ENCODE measurements around the gene OCRL.

DNA sequence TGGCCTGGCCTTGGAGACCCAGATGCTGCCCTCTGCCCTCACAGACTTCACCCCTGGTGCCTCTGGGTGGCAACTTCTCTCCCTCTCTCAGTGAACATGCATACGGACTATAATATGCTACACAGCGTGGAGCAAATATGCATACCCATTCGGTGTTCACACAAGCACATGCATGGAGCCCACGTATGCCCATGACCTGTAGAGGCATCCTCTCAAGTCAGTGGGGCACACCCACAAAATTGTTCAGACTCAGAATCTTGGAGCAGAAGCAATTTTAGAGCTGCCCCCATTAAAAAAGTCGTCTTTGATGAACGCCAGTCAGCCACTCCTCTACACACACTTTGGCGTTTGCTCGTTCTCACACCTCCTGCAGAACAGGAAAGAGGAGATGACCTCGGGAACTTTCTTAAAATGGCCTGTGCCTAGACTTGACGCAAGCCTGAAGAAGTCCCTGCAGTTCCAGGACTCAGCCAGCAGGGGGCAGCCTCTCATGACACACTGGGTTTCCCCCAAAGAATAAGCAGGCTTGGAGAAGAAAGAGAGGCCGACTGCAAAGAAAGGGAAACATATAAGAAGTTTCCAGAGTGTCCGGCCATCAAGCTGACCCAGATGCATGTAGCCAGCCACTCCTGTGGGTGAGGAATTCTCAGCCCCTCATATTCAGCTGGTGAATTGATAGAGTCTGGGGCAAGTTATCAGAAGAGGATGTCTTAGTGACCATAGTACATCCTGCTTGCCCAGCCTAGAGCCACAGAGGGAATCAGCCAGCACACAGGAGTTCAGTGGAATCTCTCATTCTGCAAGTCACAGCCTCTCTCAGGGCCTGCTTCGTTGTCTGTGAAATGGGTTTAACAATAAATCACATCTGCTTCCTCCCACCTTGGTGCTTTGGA is 97.4 kb downstream of the OCRL start:
- no peak for TF ChIP-seq SIN3A (IDR thresholded peaks at IDR 0.05; ENCODE audit: borderline replicate concordance, insufficient read depth, low read length)
- TF ChIP-seq POLR2AphosphoS5 (IDR thresholded peaks at IDR 0.05; ENCODE audit: low read depth, low read length) = no peak
- no peak for TF ChIP-seq FOXP2 (optimal IDR thresholded peaks at IDR 0.05; ENCODE audit: borderline replicate concordance, extremely low read depth, extremely low read length, insufficient read depth)
- TF ChIP-seq TAF1 (IDR thresholded peaks at IDR 0.05; ENCODE audit: borderline replicate concordance, insufficient read depth, low read length) = no peak
- TF ChIP-seq, protein P1, sequence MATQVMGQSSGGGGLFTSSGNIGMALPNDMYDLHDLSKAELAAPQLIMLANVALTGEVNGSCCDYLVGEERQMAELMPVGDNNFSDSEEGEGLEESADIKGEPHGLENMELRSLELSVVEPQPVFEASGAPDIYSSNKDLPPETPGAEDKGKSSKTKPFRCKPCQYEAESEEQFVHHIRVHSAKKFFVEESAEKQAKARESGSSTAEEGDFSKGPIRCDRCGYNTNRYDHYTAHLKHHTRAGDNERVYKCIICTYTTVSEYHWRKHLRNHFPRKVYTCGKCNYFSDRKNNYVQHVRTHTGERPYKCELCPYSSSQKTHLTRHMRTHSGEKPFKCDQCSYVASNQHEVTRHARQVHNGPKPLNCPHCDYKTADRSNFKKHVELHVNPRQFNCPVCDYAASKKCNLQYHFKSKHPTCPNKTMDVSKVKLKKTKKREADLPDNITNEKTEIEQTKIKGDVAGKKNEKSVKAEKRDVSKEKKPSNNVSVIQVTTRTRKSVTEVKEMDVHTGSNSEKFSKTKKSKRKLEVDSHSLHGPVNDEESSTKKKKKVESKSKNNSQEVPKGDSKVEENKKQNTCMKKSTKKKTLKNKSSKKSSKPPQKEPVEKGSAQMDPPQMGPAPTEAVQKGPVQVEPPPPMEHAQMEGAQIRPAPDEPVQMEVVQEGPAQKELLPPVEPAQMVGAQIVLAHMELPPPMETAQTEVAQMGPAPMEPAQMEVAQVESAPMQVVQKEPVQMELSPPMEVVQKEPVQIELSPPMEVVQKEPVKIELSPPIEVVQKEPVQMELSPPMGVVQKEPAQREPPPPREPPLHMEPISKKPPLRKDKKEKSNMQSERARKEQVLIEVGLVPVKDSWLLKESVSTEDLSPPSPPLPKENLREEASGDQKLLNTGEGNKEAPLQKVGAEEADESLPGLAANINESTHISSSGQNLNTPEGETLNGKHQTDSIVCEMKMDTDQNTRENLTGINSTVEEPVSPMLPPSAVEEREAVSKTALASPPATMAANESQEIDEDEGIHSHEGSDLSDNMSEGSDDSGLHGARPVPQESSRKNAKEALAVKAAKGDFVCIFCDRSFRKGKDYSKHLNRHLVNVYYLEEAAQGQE (IDR thresholded peaks at IDR 0.05; ENCODE audit: insufficient read depth in 1 of 2, low read depth in 2 of 2, low read length in 2 of 2) = no peak
